Activated B cell treated with CpG ODN at 0.5 μM for 24 hours (primary cell): Measurements from ENCODE around the gene PRXL2A. TPM values are rescaled to one million over a fixed set of nuclear protein-coding genes. Genes with fewer than 3 reads are reported as not detected.
A peak's percentile ranks its signal among the peaks of the same experiment; 100 is the strongest.

Experiments
- ATAC-seq: fragments of 200-7000 bp; cut with Tn5 transposase; one replicate; pipeline ENCODE4 v1.10.0; 2021; ENCODE audit warnings: low read depth, mild to moderate bottlenecking, moderate library complexity
- CTCF ChIA-PET: fragments of 350-600 bp; sonication (Branson Sonifier 250); formaldehyde crosslinking; loops from one replicate; lab custom pipeline; 2021; ENCODE audit warnings: antibody characterized with exemption; lab: Charles Lee
- POLR2A ChIA-PET: fragments of 350-600 bp; sonication (Branson Sonifier 250); formaldehyde crosslinking; loops from one replicate; lab custom pipeline; 2021; ENCODE audit warnings: antibody characterized with exemption; lab: Charles Lee
- DNase-seq: peaks from one replicate; pipeline ENCODE4 v3.0.0; 2022
- H3K27ac Mint-ChIP-seq: one replicate; pipeline ENCODE4 v1.8.0; 2020; ENCODE audit warnings: mixed read lengths
- H3K27me3 Mint-ChIP-seq: one replicate; pipeline ENCODE4 v1.8.0; 2021; ENCODE audit warnings: mixed read lengths
- H3K36me3 Mint-ChIP-seq: one replicate; pipeline ENCODE4 v1.8.0; 2021; ENCODE audit warnings: low read depth, mixed read lengths
- H3K4me1 Mint-ChIP-seq: one replicate; pipeline ENCODE4 v1.8.0; 2021; ENCODE audit warnings: mixed read lengths
- H3K4me3 Mint-ChIP-seq: one replicate; pipeline ENCODE4 v1.8.0; 2020; ENCODE audit warnings: mild to moderate bottlenecking, mixed read lengths
- H3K9me3 Mint-ChIP-seq: one replicate; pipeline ENCODE4 v1.8.0; 2020; ENCODE audit warnings: mixed read lengths
- CTCF ChIP-seq: fragments of 200-600 bp; IDR thresholded peaks from one replicate; pipeline ENCODE4 v1.8.0; 2022; ENCODE audit warnings: antibody characterized with exemption, mild to moderate bottlenecking
- intact Hi-C: fragments of 100-400 bp; cut with micrococcal nuclease; formaldehyde crosslinking; loops from one replicate; pipeline ENCODE4 v1.15.1; 2024
- total RNA-seq: library from RNA; stranded (reverse); gene quantifications from 2 replicates; pipeline ENCODE4 v1.2.3, GENCODE V29; 2022

PRXL2A gene
- total RNA-seq, 1 donor from 2014 or later: 8.5 TPM

DNA sequence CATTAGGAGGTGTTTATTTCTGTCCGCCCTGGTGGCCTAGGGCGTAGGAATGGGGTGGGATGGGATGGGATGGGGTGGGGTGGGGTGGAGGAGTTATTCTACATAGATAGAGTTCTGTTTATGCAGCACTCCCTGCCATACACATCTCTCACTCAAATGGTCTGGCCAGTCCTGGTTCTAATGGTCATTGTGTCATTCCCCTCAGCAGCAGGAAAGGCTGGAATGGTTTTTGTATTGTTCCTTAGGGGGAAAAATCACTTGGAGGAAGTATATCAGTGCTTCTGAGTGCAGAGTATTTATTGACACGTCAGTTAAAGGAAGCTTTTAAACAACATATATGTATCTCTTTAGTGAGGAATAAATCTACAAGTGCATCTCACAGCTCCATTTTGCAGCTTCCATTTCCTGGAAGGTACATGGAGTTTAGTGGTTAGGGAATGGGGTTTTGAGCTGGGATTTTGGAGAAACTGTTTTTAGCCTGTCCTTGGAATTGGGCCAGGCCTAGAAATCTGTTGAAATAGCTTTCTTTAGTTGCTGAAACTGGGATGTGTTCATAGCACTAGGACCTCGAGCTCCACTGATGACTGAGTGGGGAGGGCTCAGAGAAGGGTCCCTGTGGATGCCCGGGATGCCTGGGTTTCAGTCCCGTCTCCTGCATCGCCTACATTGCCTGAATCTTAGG, 54.1 kb downstream of the PRXL2A start:
- no peak for TF ChIP-seq CTCF
- Mint-ChIP-seq H3K36me3 (no peaks in the 10 kb centered on the region), H3K9me3 (no peaks in the 10 kb centered on the region), H3K4me3 (peak overlapping the region; percentile 71), H3K27ac (peak overlapping the region; percentile 75), H3K27me3 (no peaks in the 10 kb centered on the region), H3K4me1 (peaks cover 98% of the 10 kb centered on the region)
- no peak for ATAC-seq
- no peak for DNase-seq
- ChIA-PET CTCF (interaction anchor here (1.0 to 2.7 kb wide), 2 partner anchors 42 to 43 kb away, joined by 8 to 13 read pairs; no protein-coding TSS in a partner anchor), POLR2A (interaction anchor here (1.6 to 2.0 kb wide), 2 partner anchors 8 to 37 kb away, joined by 6 read pairs; no protein-coding TSS in a partner anchor)
- intact Hi-C loops: no loop called here

DNA sequence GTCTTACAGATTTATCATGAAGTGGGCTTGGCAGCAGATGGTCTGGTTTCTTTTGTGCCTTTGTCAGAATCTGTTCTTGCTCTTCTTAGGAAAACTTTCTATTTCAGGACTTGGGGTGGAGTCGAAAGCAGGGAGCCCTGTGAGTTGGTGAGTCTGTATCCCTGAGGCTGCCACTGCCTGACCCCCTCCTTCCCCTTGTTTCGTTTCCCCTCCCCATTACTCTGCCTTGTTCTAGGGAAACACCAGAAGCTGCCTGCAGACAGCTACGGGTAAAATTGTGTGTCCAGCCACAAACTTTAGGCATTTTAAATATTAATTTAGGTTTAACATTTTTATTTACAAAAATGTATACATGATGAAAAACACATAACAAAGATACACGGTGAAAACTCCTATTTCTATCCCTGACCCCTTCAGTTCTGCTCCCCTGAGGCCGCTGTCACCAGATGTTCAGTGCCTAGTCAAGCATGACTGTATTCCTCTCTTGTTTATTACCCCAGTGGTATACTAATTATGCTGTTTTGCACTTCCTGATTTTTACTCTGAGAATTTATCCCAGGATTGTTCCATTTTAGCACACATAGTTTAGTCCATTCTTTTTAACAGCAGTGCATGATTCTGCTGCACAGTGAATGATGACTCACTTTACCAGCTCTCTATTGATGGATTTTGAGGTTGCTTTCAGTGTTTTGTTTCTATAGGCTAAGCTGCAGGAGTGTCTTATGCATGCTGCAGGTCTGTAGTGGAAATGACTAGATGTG, 54.8 kb downstream of the PRXL2A start:
- DNase-seq (no peak), ATAC-seq (peak; percentile 45)
- H3K36me3 Mint-ChIP-seq: no peaks in the 10 kb centered on the region
- H3K4me3 Mint-ChIP-seq: peak overlapping the region; percentile 71
- POLR2A ChIA-PET: interaction anchor here (1.6 to 2.0 kb wide), 2 partner anchors 8 to 36 kb away, joined by 6 read pairs; no protein-coding TSS in a partner anchor
- CTCF ChIA-PET: interaction anchor here (1.0 to 2.7 kb wide), 3 partner anchors 41 to 43 kb away, joined by 5 to 13 read pairs (median 8); no protein-coding TSS in a partner anchor
- H3K27me3 Mint-ChIP-seq: no peaks in the 10 kb centered on the region
- peaks cover 98% of the 10 kb centered on the region for H3K4me1 Mint-ChIP-seq
- no peaks in the 10 kb centered on the region for H3K9me3 Mint-ChIP-seq
- intact Hi-C loops: loop anchor here (1.0 kb wide), 1 partner anchor 9 kb away; the partner anchor contains the start of gene TSPAN14
- H3K27ac Mint-ChIP-seq: peak overlapping the region; percentile 75
- no peak for TF ChIP-seq CTCF

- peak overlapping the region; percentile 75 for H3K27ac Mint-ChIP-seq
- no peaks in the 10 kb centered on the region for H3K27me3 Mint-ChIP-seq
- ATAC-seq (no peak), DNase-seq (no peak)
- H3K9me3 Mint-ChIP-seq: no peaks in the 10 kb centered on the region
- peak overlapping the region; percentile 71 for H3K4me3 Mint-ChIP-seq
- peaks cover 96% of the 10 kb centered on the region for H3K4me1 Mint-ChIP-seq
- CTCF ChIA-PET: interaction anchor here (1.2 to 2.7 kb wide), 3 partner anchors 19 to 42 kb away, joined by 4 to 13 read pairs (median 5); no protein-coding TSS in a partner anchor
- peaks cover 3% of the 10 kb centered on the region for H3K36me3 Mint-ChIP-seq
- no peak for TF ChIP-seq CTCF
- intact Hi-C loops: loop anchor here (1.0 kb wide), 1 partner anchor 10 kb away; the partner anchor contains the start of gene TSPAN14
- POLR2A ChIA-PET: interaction anchor here (1.1 to 2.0 kb wide), 3 partner anchors 9 to 35 kb away, joined by 3 to 6 read pairs (median 6); no protein-coding TSS in a partner anchor
These were observed 55.5 kb downstream of the PRXL2A start for GRCh38 chr10:80463868-80464267.

DNA sequence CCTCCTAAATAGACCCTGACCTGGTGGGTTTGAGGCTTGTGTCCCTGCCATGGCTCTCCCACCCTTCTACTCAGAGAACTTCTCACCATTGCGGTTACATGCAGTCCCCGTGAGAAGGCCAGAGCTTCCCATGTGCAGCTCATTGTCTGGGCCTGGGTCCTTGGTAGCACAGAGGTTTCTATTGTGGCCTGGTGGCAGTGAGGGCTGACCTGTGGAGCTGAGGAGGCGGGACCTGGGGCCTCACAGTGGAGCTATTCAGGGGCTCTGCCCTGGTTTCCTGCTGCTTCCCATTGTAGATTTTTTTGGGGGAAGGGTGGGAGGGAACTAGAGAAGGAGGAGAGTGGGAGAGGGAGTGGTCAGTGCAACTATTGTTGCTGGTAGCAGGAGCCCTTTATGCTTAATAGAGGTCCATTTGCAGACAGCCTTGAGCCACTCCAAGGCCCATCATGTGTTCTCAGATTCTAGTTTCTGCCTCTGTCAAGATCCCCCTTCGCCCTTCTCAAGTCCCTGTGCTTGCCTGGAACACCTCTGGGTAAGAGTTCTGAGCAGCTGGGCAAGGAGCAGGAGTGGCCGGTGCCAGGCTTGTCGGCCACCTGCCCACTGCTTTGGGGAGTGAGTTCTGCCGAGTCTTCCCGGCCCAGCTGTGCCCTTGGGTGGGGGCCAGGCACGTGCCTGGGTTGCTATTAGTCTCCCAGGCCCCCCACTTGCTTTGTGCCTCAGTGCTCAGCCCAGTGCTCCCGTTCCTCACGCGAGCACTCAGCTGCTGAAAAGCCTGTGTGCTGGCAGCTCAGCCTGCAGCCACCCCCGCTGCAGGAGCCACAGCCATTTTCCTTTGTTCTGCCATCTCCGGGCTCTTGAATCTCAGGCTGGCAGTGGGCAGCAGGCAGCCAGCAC, 56.5 kb downstream of the PRXL2A start:
- H3K4me1 Mint-ChIP-seq: peaks cover 92% of the 10 kb centered on the region
- ChIA-PET POLR2A (interaction anchor here (1.1 kb wide), 1 partner anchor 26 kb away, joined by 3 read pairs; no protein-coding TSS in a partner anchor), CTCF (interaction anchor here (1.2 to 2.7 kb wide), 4 partner anchors 20 to 41 kb away, joined by 3 to 13 read pairs (median 4); no protein-coding TSS in a partner anchor)
- H3K9me3 Mint-ChIP-seq: no peaks in the 10 kb centered on the region
- H3K27me3 Mint-ChIP-seq: no peaks in the 10 kb centered on the region
- DNase-seq: no peak
- no peak for ATAC-seq
- intact Hi-C loops: no loop called here
- H3K4me3 Mint-ChIP-seq: no peak overlapping the region
- TF ChIP-seq CTCF: no peak
- peaks cover 10% of the 10 kb centered on the region for H3K36me3 Mint-ChIP-seq
- H3K27ac Mint-ChIP-seq: peak overlapping the region; percentile 69
